ENCODE data around the gene PPM1H.
"Not testable (repeated sequence)": the region's sequence is repeated elsewhere in the genome, so short reads cannot be mapped to it uniquely, and the experiment has no call there.

The PPM1H gene

DNA sequence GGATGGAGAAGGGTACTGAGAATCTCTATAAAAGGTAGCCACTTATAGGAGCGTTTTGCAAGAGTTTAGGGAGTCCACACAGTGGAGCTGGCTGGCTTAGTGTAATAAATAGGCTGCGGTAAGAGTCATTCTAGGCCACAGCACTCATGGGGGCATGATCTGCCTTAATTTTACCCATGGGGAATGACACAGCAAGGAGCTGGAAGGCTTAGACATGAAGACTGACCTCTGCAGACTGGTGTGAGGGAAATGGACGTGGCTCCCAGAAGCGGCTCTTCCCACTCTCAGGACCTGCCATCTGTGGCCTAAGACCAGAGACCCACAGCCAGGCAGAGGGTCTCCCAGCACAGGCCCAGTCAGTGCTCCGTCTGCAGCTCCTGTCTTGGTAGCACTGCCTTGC, 173.3 kb downstream of the PPM1H start:
- no peak for DNase-seq

DNA sequence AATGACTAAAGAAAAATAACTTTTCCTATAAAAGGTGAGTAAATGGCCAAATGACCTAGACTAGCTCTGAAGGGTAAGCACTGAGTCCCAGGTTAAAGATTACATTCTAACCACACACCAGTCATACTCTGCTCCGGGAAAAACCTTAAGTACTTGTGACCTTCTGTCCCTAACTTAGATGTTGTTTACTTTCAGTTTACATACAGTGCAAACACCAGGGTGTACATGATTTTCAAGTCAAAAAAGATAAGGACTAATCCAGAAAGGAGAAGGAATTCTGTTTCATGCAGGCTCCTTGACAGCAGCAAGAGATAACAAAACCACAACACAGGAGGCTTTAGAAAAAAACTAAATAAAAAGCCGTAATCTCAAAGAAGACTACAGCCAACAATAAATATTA, 174.2 kb downstream of the PPM1H start:
- DNase-seq = no peak

GRCh38 chr12:62760341-62760740, 174.6 kb downstream of the PPM1H start:
- DNase-seq = not testable (repeated sequence)

DNA sequence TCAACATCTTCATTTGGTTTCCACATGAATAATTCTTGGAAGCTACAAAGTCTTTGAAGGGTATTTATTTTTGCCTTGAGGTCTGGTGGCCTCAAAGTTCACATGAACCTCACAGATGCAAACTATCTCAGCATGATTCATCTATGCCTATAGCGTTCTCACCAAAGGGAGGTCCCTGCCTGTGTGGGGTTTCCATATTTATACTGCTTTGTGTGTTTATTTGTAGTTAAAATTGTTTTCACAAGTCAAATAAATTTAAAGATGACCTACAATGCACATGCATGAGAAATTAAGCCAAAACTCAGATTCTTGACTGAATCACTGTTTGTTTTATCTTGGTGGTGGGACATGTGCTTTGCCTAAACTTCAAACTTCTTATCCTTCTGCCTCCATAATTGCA, 176.7 kb downstream of the PPM1H start:
- DNase-seq = no peak

DNA sequence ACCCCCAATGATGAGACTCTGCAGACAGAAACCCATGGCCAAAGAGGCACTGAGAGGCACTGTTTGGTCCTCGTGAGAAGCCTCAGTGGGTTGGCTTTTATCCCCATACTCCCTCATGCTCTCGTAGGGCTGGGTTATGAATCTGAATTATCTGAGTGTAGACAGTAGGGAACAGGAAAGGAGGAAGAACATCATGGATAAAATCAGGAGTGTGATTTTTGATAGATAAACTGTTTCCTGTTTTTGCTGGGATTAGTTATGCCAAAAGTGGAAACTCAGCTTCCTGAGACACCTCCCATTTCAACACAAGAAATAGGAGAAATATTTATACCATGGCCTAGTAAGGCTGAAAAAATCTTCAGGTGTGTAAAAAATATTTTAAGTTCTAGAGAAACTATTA, 177.9 kb downstream of the PPM1H start:
- DNase-seq = no peak

GRCh38 chr12:62754706-62755105, 180.2 kb downstream of the PPM1H start:
- no peak for DNase-seq

DNA sequence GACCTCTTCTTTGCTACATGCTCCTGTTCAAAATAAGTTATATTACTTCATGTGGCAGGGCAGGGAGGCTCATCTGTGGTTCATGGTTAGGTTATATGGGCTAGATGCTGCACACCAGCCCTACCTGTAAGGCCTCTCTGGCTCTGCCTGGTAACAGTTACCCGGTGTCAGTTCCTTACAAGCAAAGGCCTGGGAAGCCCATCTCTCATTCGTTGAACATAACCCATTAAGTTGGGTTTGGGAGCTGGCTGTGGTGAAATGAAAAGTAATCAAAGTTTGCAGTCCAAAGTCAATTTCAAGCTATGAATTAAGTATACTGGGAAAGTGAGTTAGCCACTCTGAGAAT, 183.2 kb downstream of the PPM1H start:
- no peak for DNase-seq

DNA sequence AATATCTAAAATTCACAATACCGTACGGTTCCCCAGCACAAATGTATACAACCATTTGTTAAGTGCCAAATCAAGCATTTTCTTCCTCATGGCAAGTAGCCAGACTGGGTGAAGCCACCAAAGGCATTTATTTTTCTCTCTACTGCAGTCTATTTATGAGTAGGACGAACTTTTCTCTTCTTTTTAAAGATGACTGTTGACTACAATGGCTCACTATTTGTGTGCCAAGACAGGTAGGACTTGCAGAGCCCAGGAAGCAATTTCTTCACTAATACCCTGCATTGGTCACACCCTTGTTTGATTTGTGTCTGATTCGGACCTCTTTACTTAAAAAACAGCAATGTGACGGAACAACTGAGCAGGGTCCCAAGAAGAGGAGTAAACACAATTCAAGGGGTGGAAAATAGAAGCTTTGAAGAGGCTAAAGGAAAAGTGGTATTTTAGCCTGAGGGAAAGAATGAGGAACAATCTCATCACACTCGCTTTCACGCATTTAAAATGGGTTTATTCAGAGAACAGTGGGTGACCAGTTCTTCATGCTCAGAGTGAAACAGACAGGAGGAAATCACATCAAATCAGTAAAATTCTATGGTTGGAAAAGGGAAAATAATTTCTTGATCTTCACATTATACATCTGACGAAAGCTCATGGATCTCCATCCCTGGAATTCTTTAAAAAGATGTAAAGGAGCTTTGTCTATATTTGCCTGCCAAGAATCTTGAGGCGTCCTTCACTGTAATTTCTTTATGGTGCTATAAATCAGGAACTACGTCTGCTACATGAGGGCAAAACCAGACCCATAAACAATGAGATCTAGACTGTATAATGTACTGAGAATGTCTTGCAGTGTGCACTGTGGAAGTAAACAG, 183.8 kb downstream of the PPM1H start:
- DNase-seq = no peak

DNA sequence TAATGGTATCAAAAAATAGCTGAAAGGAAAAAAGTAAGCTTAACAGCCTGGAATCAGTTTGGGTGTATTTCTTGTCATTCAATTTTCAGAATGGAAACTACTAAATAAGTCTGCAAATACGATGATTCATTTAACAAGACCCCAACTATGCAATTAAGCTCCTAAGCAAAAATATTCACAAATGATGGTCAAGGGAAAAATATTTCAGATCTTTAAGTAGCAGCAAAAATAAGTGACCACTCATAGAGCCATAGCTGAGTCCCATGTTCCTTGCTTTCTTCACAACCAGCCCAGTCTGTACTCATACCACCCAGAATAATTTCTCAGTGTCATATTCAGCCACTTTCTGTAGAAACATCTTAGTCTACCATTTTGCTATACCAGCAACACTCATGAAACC, 185.4 kb downstream of the PPM1H start:
- DNase-seq = no peak

DNA sequence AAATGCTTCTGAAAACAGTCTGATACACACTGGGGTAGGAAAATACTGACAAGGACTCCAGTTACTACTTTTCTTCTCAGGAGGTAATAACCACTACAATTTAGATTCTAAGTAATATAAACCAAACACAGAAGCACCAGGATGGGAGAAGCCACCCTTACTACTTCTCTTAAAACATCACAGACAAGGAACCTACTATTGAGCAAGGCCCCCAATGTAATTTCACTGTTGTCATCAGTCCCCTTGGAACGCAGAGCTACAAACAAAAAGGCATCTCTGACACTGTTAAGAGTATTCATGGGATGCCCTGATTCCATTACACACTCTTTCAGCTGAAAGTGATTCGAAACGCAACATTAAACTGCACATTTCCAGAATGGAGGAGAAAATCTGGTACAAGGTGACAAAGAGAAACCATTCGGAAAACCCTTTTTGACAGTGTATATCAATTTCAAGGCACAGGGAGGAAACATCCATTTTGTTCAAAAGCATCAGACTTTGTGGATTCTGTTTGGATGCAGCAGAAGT, 185.9 kb downstream of the PPM1H start:
- no peak for DNase-seq

- DNase-seq = no peak
Observed at GRCh38 chr12:62744551-62744950, 190.4 kb downstream of the PPM1H start.

DNA sequence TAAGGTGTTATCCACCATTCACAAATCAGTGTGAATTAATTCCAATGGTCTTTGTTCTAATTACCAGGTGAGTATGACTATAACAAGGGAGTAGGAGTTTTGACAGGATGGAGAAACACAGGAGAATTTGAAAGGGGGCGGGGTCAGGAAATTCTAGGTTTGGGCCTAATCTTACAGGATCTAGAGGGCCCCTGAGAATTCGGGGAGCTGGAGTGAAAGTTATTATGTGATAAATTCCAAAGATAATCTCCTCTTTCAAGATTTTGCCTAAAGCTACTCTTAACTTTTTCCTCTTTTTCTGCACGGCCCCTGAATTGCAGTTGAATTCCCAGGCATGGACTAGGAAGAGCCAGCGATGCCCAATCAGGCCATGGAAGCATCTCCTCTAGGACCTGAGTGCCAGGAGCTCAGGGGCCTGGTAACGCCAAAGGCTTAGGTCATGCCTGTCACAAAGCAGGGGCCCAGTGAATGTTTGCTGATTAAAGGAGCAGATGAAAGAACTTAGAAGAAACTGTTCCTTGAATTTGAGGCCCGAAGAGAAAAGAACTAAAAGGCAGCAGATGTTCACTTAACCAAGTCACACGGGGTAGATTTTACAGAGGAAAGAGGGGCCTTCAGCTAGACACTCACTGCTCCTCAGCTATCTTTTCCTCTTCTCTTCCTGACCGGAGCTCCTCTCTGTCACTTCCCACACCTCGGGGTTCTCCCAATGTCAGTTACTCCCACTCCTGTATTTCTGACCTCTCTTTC, 195.5 kb downstream of the PPM1H start:
- no peak for DNase-seq

DNA sequence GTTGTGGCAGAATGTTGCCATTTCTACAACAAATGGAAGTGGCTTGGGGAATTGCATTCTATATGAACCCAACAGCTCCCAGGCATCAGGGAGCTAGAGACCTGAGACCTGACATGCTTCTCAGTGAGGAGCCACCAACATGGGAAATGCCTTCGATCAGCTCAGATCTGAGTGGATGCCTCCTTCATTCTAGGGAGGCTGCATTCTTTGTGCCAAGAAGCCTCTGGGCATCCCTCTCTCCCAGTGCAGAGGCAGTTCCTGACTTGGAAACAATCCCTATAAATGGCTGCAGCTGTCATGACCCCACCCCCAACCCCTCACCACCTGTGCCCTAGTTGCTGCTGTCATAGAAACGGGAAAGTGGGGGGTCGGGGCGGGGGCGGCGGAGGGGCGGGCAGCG, 196.3 kb downstream of the PPM1H start:
- DNase-seq = no peak

DNA sequence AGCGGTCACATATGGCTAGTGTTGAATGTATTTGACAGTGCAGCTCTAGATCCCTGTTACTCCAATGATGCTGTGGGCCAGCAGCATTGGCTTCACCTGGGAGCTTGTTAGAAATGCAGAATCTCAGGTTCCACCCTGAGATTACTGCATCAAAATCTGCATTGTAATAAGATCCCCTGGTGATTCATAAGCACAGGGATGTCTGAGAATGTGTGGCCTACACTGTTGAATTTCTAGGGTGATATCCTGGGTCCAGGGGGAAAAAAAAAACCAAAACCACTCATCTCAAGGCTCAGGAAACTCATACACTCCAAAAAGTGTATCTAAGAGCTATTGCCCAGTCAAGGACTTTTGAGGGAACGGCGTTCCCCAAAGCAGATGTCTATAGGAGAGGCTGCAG, 196.8 kb downstream of the PPM1H start:
- DNase-seq = no peak

- DNase-seq = no peak
Observed at GRCh38 chr12:62737615-62738014, 197.3 kb downstream of the PPM1H start.

GRCh38 chr12:62737188-62737587, 197.8 kb downstream of the PPM1H start:
- DNase-seq = peak; percentile 44 to 62

- no peak for DNase-seq
Observed at GRCh38 chr12:62736596-62736995, 198.4 kb downstream of the PPM1H start.

DNA sequence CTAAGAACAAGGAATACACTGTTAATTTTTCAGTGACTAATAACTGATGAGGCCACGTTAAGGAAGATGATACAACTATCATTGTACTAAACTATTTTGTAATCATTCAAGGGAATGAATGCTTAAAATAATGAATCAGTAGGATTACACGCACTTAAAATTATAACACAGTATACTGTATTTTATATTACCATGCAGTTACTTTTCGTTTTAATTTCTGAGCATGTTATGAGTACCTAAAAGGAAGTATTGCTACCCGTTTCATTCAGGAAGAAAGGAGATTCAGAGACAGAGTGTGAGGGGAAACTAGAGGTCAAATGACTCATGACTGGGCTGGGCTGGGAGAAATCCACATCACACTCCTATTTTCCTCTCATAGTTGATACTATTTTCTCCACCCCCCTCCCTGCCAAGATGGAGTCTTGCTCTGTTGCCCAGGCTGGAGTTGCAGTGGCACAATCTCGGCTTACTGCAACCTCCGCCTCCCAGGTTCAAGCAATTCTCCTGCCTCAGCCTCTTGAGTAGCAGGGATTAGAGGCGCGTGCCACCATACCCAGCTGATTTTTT, 202.0 kb downstream of the PPM1H start:
- DNase-seq = no peak

DNA sequence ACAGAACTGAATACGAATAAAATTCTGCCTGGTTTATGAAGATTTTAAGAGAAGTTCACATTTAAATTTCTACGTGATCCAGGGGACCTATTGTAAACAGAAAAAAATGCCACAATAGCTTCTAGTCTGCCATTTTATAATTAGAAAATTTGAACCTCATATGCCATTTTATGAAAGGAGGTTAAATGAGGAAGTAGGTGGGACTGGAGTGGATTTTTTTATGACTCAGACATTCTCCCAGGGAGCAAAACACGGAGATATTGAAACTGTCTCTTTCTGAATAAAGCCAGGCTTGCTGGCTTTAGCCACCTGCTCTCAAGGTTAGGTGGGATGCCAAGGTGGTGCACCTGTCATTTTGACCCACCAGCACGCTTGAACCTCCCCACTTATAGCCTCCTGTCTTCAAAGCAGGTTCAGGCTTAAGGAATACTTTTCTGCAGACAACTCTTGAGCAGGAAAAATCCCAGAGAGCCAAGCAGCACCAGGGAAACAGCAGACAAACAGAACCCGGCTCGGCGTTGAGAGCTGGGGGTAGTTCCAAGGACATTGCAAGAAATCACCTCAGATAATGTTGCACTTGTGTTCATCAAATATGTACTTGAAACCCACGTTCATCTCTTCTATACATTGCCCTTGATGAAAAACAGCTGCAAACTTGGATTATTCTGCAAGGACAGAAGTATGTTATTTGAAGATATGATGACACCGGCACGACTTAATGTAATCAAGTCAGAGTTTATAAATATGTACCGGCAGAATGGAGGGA, 203.7 kb downstream of the PPM1H start:
- no peak for DNase-seq

DNA sequence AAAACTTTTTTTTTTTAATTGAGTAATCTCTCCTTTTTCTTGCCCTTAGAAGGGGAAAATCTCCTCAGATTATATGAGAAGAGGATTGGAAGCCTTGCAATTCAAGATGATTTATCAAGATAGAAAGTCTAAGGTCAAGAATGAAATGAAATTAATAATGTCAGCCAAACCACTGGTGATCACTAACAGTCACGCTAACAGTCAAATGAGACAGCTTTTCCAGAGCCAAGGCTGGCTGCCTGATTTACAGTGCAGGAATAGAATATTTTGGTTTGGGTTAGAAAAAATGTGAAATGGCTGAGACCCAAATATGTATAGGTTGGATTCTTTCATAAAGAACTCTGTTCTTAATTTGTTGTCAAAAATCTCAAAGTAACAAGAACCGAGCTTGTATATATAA, 204.3 kb downstream of the PPM1H start:
- no peak for DNase-seq

DNA sequence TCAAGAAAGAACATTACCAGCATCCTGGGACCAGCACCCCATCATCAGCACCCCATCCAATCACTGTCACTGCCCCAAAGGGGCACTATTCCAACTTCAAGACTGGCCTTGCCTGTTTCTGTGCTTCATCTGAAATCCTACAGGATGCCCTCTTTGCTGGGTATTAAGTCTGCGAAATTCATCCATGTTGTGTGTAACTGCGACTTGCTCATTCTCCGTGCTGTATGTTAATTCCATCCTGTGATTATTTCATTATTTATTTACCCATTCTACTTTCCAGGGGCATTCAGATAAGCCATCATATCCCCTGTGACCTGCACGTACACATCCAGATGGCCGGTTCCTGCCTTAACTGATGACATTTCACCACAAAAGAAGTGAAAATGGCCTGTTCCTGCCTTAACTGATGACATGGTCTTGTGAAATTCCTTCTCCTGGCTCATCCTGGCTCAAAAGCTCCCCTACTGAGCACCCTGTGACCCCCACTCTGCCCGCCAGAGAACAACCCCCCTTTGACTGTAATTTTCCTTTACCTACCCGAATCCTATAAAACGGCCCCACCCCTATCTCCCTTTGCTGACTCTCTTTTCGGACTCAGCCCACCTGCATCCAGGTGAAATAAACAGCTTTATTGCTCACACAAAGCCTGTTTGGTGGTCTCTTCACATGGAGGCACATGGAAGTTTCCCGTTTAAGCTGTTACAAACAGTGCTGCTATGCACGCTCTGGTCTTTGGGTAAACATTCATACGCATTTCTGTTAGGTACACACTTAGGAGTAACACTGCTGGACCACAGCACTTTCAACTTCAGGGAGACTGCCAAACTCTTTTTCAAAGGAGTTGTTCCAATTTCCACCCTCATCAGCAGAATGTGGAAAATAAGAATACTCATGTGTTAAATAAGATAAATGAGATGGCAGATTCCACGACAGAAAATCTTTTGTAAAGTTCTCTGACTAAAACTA, 205.1 kb downstream of the PPM1H start:
- DNase-seq = not testable (repeated sequence)

GRCh38 chr12:62728741-62729140, 206.2 kb downstream of the PPM1H start:
- no peak for DNase-seq
